DND-41 (cell line): ENCODE results near the gene C9orf50.

Experiments
- ATAC-seq: fragments of 200-7000 bp; cut with Tn5 transposase; 3 replicates; pipeline ENCODE4 v1.9.1; 2021; ENCODE audit warnings: low read depth; ENCODE audit not compliant: insufficient read depth
- DNase-seq: peaks from one replicate; pipeline ENCODE4 v3.0.0-alpha.2; 2020
- H2AFZ ChIP-seq: 2 replicates; pipeline ENCODE4 v1.6.0; 2012; ENCODE audit warnings: low read depth, low read length
- H3K27ac ChIP-seq: 2 replicates; pipeline ENCODE4 v1.5.1; 2012; ENCODE audit warnings: low read length, inconsistent platforms
- H3K27me3 ChIP-seq: fragments of 200-600 bp; sonication (generic); 2 replicates; pipeline ENCODE4 v1.6.0; 2012; ENCODE audit warnings: low read length, mild to moderate bottlenecking, inconsistent platforms; ENCODE audit not compliant: insufficient read depth, poor library complexity
- H3K36me3 ChIP-seq: 2 replicates; pipeline ENCODE4 v1.5.1; 2012; ENCODE audit warnings: low read length, inconsistent platforms; ENCODE audit not compliant: insufficient read depth
- H3K4me1 ChIP-seq: 2 replicates; pipeline ENCODE4 v1.5.1; 2012; ENCODE audit warnings: mild to moderate bottlenecking, low read length; ENCODE audit not compliant: insufficient read depth
- H3K4me2 ChIP-seq: 2 replicates; pipeline ENCODE4 v1.6.0; 2012; ENCODE audit warnings: mild to moderate bottlenecking, moderate library complexity, low read length, inconsistent platforms; ENCODE audit not compliant: insufficient read depth
- H3K4me3 ChIP-seq, 2 experiments: fragments of 200-600 bp in 1 of 2; shearing (Covaris generic) in 1 of 2; 2 replicates each; pipeline ENCODE4 v1.5.1; 2012 to 2016; ENCODE audit warnings: inconsistent platforms in 2 of 2, low read length in 2 of 2, mild to moderate bottlenecking in 2 of 2, low read depth in 1 of 2, moderate library complexity in 1 of 2
- H3K79me2 ChIP-seq: 2 replicates; pipeline ENCODE4 v1.6.0; 2012; ENCODE audit warnings: low read length, inconsistent platforms; ENCODE audit not compliant: insufficient read depth
- H3K9ac ChIP-seq: 2 replicates; pipeline ENCODE4 v1.6.0; 2012; ENCODE audit warnings: low read depth, mild to moderate bottlenecking, inconsistent platforms, low read length, moderate library complexity
- H3K9me3 ChIP-seq: 2 replicates; pipeline ENCODE4 v1.5.1; 2012; ENCODE audit warnings: low read length, moderate library complexity, mild to moderate bottlenecking, inconsistent platforms; ENCODE audit not compliant: insufficient read depth, severe bottlenecking
- H4K20me1 ChIP-seq: 2 replicates; pipeline ENCODE4 v1.6.0; 2012; ENCODE audit warnings: low read length; ENCODE audit not compliant: insufficient read depth
- EZH2 ChIP-seq: IDR thresholded peaks from 3 replicates; pipeline ENCODE4 v1.6.1; 2012; ENCODE audit warnings: borderline replicate concordance, low read depth, mild to moderate bottlenecking, moderate library complexity, low read length, inconsistent platforms; ENCODE audit not compliant: severe bottlenecking
- TF ChIP-seq, protein P1 (sequence below): IDR thresholded peaks from 2 replicates; pipeline ENCODE4 v1.5.1; 2012; ENCODE audit warnings: borderline replicate concordance, low read length, moderate library complexity, mild to moderate bottlenecking; ENCODE audit not compliant: poor library complexity, severe bottlenecking; ENCODE audit errors: extremely low read depth

The C9orf50 gene, protein sequence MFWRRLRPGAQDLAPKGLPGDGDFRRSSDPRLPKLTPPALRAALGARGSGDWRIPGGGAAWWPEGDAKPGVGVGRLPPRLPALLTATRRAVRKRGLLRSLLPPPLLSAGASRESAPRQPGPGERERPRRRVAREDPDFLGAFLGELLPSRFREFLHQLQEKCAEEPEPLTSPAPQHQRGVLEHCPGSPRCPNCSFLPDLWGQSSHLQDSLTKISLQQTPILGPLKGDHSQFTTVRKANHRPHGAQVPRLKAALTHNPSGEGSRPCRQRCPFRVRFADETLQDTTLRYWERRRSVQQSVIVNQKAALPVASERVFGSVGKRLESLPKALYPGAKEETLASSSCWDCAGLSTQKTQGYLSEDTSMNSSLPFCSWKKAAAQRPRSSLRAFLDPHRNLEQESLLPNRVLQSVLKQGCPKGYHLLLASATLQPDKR

DNA sequence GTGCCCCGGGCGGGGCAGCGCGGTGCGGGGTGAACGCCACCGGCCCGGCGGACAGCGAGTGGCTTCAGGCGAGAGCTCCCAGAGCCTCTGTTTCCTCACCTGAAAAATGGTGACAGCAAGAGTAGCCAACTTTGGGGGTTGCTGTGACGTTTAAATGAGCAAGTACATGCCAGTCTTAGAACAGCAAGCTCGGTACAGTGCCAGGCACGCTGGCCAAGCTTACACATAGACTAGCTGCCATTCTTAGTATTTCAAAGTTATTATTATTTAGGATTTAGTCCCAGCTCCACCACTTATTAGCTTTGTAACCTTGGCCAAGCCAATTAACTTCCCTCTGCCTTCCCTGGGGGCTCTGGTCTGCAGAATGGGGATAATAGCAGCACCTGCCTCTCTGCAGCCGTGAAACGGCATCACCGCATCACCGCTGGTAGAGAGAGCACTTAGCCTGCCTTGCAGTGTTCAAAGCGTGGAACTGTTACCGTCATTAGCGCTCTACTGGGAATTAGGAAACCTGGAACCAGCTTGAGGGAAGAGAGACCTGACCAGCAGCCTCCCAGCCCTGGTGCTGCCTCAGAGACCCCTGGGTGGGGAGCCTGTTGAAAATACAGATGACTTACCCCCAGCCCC, at the start of gene C9orf50:
C9orf50 (minus strand) TSS at position 433 of the 627 bp plus-strand sequence. CDS start 527 bp downstream, outside the sequence.
- no peak within 1 kb of the TSS for H2AFZ ChIP-seq
- H3K27ac ChIP-seq, result no peak within 1 kb of the TSS
- peaks cover 25% of the 10 kb centered on the region for H3K27me3 ChIP-seq
- no peaks in the 10 kb centered on the region for H3K9me3 ChIP-seq
- no peaks in the 10 kb centered on the region for H4K20me1 ChIP-seq
- H3K4me2 ChIP-seq, result peak within 1 kb of the TSS; percentile 57
- DNase-seq, result no peak
- H3K79me2 ChIP-seq, result no peaks in the 10 kb centered on the region
- no peaks in the 10 kb centered on the region for H3K36me3 ChIP-seq
- peak within 1 kb of the TSS; percentile 47; the same call in 1 of the 2 replicates for H3K9ac ChIP-seq
- TF ChIP-seq EZH2, result no peak
- TF ChIP-seq, protein P1, sequence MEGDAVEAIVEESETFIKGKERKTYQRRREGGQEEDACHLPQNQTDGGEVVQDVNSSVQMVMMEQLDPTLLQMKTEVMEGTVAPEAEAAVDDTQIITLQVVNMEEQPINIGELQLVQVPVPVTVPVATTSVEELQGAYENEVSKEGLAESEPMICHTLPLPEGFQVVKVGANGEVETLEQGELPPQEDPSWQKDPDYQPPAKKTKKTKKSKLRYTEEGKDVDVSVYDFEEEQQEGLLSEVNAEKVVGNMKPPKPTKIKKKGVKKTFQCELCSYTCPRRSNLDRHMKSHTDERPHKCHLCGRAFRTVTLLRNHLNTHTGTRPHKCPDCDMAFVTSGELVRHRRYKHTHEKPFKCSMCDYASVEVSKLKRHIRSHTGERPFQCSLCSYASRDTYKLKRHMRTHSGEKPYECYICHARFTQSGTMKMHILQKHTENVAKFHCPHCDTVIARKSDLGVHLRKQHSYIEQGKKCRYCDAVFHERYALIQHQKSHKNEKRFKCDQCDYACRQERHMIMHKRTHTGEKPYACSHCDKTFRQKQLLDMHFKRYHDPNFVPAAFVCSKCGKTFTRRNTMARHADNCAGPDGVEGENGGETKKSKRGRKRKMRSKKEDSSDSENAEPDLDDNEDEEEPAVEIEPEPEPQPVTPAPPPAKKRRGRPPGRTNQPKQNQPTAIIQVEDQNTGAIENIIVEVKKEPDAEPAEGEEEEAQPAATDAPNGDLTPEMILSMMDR, result no peak
- peaks cover 30% of the 10 kb centered on the region for H3K4me1 ChIP-seq
- H3K4me3 ChIP-seq, result peak within 1 kb of the TSS in 1 of 2 experiments; percentile 45; a peak in 2 of 4 replicates
- no peak for ATAC-seq

DNA sequence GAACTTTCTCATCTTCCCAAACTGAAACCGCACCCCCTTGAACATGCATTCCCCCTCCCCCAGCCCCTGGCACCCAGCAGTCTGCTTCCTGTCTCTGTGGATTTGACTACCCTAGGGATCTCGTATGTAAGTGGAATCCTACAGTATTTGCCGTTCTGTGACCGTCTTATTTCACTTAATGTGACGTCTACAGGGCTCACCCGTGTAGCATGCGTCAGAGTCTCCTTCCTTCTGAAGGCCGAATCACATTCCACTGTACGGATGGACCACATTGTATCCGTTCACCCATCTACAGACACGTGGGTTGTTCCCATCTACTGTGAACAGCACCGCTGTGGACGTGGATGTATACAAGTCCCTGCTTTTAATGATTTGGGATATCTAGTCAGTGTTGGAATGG, 49.0 kb upstream of the C9orf50 start:
- Histone ChIP-seq H3K27ac (no peak overlapping the region), H3K9ac (no peak overlapping the region), H2AFZ (no peak overlapping the region), H4K20me1 (no peaks in the 10 kb centered on the region), H3K36me3 (no peaks in the 10 kb centered on the region), H3K4me3 (no peak overlapping the region), H3K79me2 (no peaks in the 10 kb centered on the region), H3K9me3 (no peaks in the 10 kb centered on the region), H3K27me3 (no peaks in the 10 kb centered on the region), H3K4me1 (no peaks in the 10 kb centered on the region), H3K4me2 (no peak overlapping the region)
- TF ChIP-seq, protein P1, result no peak
- no peak for TF ChIP-seq EZH2
- ATAC-seq (no peak), DNase-seq (no peak)

DNA sequence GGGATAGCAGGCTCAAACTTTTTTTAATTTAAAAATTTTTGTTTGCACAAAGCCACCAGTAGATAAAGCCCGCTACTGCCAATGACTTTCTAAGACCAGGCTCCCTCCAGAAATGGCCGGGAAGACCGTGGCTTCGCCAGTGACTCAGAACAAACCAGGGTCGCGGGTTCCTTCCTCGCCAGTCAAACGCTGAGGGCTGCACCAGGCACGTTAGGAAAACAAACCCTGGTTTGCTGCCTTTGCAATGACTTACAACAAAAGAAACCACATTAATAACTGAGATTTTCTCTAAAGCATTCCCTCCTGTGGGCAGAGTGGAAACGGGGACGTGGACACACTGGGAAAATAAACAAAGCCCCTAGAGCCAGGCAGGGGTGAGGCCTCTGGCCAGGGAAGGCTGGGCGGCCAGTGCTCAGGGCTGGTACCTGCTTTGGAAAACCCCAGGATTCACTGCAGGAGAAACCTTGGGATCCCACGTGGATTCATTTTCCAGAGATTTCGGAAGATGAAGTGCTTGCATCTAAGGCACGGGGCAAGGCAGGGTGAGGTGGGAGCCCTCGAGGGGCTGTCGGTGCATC, 48.3 kb upstream of the C9orf50 start:
- H3K36me3 ChIP-seq, result no peaks in the 10 kb centered on the region
- H3K9ac ChIP-seq, result no peak overlapping the region
- TF ChIP-seq, protein P1, result no peak
- H2AFZ ChIP-seq, result no peak overlapping the region
- no peaks in the 10 kb centered on the region for H3K9me3 ChIP-seq
- no peak overlapping the region for H3K4me3 ChIP-seq
- no peaks in the 10 kb centered on the region for H3K4me1 ChIP-seq
- H3K4me2 ChIP-seq, result no peak overlapping the region
- no peaks in the 10 kb centered on the region for H3K79me2 ChIP-seq
- no peaks in the 10 kb centered on the region for H4K20me1 ChIP-seq
- no peaks in the 10 kb centered on the region for H3K27me3 ChIP-seq
- DNase-seq (no peak), ATAC-seq (no peak)
- H3K27ac ChIP-seq, result no peak overlapping the region
